HG03159 (cell line): ENCODE measurements around the gene TYR.
"Not testable (repeated sequence)": the region's sequence is repeated elsewhere in the genome, so short reads cannot be mapped to it uniquely, and the experiment has no call there.

ENCODE experiments used
- ATAC-seq: cut with Tn5 transposase; IDR thresholded peaks from one replicate; pipeline ENCODE4 v1.9.1; 2021; ENCODE audit warnings: mild to moderate bottlenecking, moderate library complexity; ENCODE audit not compliant: unreplicated experiment

TYR gene

DNA sequence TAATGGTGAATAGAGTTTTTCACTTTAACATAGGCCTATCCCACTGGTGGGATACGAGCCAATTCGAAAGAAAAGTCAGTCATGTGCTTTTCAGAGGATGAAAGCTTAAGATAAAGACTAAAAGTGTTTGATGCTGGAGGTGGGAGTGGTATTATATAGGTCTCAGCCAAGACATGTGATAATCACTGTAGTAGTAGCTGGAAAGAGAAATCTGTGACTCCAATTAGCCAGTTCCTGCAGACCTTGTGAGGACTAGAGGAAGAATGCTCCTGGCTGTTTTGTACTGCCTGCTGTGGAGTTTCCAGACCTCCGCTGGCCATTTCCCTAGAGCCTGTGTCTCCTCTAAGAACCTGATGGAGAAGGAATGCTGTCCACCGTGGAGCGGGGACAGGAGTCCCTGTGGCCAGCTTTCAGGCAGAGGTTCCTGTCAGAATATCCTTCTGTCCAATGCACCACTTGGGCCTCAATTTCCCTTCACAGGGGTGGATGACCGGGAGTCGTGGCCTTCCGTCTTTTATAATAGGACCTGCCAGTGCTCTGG is at the start of gene TYR:
TSS of gene TYR (plus strand) at position 185 of the 541 bp plus-strand sequence. CDS start at position 264, 79 bp downstream.
- ATAC-seq, result no peak

DNA sequence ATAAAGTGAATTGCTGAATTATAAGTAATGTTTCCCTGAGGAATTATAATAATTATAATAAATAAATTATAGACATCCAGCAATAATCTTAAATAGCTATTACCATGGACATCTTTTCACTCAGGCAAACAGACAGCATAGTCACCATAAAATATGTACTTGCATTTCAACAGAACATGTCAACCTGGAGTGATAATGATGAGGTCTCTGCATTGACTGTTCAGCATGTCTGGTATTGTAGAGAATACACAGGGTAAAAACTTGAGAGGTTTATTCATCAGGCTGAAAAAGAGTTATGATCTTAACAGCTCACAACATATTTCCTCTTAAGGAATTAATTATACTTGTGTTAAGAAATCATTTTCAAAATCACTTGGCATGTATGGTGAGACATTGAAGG is 41.1 kb upstream of the TYR start:
- no peak for ATAC-seq

DNA sequence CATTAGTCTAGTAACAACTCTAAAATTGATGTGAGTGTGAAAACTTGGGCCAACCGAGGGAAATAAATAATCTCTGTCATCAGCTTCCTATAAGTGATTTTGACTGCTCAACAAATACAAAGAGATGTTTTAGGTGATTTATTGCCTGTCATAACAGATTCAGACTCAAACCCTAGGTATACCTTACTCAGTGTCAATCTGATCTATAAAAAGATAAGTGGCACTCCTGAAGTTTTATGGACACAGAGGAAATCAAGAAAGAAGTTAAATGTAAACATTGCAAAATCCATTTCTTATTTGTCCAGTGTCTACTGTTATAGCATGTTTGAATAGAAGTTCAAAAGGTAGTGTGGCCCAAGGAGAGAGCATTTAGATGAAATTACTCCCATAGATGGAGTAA is 30.4 kb upstream of the TYR start:
- no peak for ATAC-seq

DNA sequence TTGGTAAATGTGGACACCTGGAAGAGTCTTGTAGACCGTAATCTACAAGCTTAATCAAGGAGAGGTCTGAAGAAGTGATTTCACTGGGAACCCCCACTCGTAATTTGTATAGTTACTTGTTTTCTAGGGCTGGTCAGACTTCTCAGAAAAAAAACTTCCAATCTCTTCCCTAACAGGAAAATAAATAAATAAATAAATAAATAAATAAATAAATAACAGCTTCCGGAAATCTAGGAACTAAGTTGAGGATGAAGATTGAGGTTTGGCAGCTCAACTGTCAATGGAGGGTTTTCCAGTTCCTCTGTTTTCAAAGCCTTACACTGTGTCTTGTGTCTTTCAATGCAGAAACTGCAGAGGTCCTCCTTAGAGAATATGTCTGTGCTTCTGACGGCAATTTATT is 17.7 kb upstream of the TYR start:
- ATAC-seq, result no peak

DNA sequence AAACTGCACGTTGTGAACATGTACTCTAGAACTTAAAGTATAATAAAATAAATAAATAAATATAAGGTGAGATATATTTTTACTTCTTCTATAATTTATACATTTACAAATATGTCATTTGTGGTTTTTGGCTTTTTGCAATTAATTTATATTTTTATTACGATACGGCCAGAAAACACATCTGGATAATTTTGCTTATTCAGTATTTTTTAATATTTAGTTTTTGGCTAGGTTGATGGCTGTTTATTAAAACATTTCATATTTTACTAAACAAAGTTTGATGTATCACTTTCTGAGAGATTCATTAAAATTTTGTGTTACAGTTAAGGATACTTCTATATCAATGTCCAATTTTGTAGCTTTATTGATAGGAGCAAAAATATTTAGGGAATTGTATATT is 15.7 kb upstream of the TYR start:
- no peak for ATAC-seq

DNA sequence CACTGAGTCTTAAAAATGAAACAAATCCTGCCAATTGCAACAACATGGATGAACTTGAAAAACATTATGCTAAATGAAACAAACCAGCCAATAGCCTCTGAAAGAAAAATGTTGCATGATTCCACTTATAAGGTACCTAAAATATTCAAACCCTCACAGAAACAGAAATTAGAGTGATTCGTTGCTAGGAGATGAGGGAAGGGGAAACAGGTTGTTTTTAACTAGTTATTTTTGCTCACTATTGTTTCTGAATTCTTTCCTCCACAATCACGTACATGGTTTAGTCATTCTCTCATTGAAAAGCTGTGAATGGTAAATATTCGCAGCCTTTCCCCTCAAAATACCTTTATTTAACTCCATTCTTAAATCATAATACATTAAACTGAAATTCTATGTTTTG is 14.0 kb upstream of the TYR start:
- ATAC-seq, result no peak

DNA sequence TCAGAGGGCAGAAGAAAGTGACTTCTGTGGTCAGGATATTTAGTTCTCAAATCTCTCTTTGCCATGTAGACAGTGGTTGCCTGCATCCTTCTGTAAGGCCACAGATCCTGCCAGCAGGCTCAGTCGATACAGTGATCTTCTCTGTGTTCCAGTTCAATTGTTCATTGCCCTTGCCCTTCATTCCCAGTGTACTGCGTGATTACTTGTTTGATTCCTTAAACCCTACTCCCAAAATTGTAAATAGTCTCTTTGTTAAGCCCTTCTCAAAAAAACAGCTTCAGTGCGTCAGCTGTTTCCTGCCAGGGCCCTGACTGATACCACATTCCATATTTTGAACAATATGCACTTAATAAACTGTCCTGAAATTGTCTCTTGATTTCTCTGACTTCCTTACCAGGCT is 9.3 kb upstream of the TYR start:
- ATAC-seq, result no peak

DNA sequence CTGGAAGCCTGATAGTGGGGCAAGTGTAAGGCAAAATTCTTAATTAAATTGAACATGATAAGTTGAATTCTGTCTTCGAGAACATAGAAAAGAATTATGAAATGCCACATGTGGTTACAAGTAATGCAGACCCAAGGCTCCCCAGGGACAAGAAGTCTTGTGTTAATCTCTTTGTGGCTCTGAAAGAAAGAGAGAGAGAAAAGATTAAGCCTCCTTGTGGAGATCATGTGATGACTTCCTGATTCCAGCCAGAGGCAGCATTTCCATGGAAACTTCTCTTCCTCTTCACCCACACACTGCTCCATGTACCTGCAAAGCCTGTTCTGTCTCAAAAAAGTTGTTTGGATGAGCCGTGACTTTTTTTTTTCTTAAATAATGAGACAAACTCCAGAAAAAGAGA is 1.9 kb upstream of the TYR start:
- ATAC-seq, result no peak

DNA sequence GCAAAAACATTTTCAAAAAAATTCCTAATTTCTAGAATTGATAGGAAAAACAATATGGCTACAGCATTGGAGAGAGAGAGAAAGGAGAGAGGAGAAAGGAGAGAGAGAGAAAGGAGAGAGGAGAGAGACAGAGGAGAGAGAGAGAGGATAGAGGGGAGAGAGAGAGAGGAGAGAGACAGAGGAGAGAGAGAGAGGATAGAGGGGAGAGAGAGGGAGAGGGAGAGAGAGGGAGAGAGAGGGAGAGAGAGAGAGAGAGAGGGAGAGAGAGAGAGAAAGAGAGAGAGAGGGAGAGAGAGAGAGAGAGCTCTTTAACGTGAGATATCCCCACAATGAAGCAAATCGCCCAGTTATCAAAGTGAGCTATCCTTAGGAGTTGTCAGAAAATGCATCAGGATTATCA is 737 bp upstream of the TYR start:
- no peak for ATAC-seq

DNA sequence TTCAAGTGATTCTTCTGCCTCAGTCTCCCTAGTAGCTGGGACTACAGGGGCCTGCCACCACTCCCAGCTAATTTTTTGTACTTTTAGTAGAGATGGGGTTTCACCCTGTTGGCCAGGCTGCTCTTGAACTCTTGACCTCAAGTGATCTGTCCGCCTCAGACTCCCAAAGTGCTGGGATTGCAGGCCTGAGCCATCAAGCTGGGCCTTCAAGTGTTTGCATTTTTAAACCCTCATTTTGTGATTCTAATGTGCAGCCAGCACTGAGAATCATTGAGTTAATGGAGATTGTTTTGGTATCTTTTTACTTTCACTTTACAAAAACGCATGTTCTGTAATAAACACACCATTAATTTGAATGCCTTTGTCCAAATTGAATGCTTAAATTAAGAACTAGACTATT is 3.4 kb downstream of the TYR start:
- ATAC-seq, result no peak

DNA sequence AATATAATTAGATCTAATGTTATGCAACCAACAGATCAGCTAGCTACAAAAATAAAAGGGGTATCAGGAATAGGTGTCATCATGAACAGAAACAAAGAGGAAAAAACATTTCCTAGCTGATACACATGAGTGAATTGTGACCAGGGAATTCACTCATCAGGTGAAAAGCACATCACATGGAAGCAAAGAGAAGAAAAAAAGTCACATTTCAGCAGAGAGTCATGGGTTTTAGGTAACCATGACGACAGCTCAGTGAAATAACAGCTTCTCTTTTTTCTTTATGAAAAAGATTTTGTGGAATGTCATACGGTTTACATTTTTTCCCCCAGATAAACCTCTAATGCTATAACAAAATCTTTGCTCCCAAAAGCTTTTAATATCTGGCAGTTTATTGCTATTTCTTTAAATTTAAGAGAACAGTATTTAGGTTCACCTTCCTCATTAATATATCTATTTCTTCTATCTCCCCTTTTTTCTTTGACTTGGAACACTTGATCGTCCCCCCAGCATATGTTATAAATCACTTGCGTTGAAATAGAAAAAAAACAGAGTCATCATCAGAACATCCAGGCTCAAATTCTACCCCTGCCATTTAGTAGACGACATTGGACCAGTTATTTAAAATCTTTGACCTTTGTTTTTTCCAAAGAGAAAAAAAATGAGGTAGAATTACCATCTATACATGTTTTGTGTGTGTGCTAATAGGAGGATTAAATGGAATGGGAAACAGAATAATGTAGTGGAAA is 5.3 kb downstream of the TYR start:
- ATAC-seq, result no peak

DNA sequence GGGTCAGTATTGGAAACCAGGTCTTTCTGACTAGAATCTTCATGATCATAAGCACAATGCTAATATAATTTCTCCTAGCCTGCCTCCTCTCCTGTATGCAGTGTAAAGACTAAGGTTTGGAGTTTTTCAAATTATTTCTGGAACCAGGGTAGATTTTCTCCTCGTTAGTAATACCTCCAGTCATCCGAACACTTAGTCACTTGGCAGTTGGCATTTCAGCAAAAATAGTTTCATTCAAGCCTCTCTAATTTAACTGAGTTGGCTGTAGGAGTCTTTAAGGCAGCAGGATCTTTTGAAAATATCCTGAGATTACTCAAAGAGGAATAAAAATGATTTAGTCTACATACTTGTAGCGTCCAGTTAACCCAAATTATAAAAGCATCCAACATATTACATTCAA is 6.3 kb downstream of the TYR start:
- no peak for ATAC-seq

DNA sequence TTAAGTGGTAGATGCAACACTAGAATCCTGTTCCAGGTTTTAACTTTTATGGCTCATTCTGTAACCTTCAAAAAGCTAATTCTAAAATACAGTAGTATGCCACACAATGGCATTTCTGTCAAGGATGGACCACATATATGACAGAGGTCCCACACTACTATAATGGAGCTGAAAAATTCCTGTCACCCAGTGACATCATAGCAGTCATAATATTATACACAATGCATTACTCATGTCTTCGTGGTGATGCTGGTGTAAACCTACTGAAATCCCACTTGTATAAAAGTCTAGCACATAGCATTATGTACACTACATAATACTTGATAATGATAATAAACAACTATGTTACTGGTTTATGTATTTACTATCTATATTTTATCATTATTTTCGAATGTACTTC is 12.1 kb downstream of the TYR start:
- ATAC-seq, result no peak

DNA sequence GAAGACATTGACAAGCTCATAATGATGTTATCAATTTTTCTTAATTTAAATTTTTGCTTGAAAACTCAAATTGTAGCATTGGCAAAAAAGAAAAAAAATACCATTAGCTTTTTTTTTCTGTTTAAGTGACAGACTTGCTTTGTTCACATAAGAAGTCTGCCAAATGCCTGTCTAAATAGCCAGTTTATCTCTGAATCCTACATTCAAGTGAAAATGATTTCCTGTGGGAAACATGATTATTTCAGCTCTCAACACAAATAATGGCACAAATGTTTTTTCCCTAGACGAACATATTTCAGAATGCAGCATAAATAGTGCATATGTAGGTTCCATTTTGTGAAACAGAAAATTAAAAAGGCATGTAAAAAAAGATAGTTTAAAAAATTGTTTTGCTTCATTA is 23.5 kb downstream of the TYR start:
- ATAC-seq, result no peak

DNA sequence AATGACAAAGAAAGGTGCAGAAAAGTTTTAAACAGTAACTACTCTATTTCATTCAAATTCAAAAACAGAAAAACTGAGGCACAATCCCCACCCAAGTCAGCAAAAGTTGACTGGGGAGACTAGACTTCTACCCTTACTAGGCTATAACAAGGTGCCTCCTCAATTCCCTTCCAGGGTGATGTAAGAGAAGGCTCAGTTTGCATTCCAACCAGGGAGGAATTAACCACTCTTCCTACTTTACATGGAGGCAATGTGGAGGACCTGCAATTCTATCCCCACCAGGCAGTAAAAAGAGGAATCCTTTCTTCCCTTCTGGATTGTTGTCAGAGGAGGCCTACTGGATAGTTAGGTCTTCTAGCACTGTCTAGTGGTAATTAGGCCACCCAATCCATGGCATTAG is 26.1 kb downstream of the TYR start:
- ATAC-seq, result no peak

DNA sequence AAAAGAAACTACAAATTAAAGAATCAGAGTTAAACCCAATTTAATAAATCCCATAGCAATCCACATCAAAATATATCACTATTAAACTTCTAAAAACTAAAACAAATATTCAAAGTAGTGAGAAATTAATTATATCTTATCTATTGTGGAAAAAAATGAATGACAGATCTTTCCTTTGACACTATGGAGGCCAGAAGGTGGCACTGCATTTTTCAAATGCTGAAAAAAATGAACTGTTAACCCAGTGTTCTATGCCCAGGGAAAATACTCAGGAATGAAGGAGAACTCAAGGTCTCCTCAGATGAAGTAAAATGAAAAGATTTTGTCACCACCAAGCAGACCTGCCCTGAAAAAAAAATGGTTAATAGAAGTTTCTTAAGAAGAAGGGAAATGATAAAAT is 27.7 kb downstream of the TYR start:
- no peak for ATAC-seq

DNA sequence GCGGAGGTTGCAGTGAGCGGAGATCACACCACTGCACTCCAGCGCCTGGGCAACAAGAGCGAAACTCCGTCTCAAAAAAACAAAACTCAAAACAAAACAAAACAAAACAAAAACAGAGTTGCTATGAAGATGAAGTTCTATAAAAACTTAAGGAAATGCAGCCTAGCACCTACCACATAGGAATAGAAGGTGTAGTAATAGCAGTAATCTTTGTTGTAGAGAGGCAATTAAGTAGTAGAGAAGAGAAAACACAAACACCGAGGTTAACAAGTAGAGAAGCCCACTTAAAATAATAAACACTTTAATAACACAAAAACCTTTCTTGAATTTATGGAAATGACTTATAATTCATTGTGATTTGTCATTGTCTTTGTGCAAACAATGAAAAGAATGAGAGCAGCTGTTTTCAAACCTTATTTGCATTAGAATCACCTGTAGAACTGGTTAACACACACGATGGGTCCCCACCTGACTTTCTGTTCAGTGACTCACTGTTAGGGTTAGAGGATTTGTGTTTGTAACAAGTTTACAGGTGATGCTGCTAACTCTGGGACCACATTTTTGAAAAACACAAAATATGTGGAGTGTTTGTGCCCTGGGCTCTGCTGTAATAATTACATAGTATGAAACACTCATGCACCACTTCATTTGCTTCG is 43.1 kb downstream of the TYR start:
- no peak for ATAC-seq

DNA sequence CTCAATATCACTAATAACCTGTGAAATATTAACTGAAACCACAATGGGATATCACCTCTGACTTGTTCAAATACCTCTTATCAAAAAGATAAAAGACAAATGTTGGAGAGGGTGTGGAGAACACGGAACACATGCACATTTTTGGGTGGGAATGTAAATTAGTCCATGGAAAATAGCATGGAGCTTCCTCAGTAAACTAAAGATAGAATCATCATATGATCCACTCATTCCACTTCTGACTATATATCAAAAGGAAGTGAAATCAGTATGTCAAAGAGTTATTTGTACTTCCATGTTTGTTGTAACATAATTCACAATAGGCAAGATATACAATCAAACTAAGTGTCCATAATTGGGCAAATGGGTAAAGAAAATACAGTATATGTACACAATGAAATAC is 57.4 kb downstream of the TYR start:
- ATAC-seq, result no peak

DNA sequence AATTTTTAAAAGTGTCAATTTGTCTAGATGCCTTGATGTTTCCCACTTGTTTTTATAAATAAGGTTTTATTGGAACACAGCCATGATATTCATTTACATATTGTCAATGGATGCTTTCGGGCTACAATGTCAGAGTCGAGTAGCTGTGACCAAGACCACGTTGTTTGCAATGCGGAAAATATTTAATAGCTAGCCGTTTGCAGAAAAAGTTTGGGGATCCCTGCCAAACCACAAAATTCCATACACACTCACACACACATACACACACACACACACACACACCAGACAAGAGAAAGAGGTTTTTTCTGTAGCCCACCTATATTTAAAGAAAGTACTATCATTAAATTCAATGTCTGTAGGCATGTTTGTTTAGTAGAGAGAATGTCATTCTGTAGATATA is 58.3 kb downstream of the TYR start:
- ATAC-seq, result no peak

DNA sequence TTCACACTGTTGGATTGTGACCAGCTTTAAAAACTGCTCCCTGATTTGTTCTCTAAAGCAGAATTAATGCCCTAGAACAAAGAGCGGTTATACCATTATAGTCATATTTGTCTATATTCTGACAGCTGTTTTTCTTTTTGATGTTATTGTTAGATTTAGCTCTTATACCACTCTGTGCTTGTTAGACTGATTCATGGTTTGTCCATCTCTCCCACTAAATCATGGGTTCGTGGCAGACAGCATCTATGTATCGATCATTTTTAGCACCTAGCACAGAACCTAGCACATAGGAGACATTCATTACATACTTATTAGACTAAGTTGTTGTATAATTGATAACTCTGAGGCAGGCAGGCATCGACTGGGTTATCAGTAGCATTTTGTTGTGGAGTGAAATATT is 69.3 kb downstream of the TYR start:
- not testable (repeated sequence) for ATAC-seq

DNA sequence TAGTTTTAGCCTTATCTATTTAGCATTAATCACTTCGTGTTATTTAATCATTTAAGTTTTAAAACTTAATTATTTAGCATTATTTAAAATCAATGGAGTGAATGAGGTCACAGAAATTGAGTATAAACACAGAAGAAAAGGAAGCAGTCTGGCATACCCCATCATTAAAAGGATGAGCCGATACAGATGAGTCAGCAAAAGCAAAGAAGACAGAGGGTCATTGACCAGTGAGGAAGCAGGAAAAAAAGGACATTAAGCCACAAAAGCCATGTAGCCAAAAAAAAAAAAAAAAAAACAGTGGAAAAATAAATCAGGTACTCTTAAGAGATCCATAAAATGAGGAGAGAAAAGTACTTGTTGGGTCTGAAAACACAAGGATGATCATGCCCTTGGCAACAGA is 71.5 kb downstream of the TYR start:
- no peak for ATAC-seq

DNA sequence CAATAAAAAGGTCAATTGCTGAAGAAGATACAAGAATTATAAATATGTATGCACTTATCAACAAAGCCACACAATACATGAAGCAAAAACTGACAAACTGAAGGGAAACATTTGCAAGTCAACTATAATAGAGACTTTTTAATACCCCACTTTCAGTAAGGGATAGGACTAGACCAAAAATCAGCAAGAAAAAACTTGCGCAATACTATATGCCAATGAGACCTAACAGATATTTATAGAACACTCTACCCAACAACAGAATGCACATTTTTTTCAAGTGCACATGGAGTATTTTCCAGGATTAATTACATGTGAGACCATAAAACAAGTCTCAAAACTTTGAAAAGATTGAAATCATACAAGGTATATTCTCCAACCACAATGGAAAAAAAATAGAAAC is 83.8 kb downstream of the TYR start:
- ATAC-seq, result not testable (repeated sequence)
